Fibroblast of skin of left biceps (primary cell): ENCODE data around the gene GAP43.

ENCODE experiments used
- DNase-seq, 2 experiments: peaks; one replicate each; pipeline ENCODE4 v3.0.0-alpha.2; 2013; ENCODE audit warnings: low read depth in 2 of 2

GAP43 gene, protein sequence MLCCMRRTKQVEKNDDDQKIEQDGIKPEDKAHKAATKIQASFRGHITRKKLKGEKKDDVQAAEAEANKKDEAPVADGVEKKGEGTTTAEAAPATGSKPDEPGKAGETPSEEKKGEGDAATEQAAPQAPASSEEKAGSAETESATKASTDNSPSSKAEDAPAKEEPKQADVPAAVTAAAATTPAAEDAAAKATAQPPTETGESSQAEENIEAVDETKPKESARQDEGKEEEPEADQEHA

DNA sequence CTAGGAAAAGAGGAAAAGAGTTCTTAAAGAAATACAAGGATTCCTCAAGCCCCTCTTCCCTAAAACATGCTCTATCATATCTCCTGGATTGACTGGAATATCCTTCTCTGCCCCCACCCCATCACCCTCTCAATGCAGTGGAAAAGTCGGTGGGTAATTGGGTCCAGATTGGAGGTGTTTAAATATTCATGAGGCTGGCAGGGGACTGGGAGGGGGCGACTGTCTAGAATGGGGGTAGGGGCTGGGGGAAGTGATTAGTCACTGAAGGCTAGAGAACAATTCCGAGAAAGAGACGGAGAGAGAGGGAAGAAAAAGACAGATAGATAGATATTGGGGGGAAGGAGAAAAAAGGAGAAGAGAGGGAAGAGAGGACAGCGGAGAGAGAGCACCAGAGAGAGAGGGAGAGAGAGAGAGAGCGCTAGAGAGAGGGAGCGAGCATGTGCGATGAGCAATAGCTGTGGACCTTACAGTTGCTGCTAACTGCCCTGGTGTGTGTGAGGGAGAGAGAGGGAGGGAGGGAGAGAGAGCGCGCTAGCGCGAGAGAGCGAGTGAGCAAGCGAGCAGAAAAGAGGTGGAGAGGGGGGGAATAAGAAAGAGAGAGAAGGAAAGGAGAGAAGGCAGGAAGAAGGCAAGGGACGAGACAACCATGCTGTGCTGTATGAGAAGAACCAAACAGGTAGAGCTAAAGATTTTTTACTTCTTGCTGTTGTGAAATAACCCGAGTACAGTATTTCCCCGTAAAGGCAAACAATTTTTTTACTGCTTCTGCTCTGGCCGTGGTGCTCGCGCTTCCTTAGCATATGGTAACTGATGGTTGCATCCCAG lies at the start of gene GAP43:
Gene GAP43 (plus strand): TSS at position 467 of the 825 bp plus-strand sequence. CDS start 180 bp downstream, at position 647.
- DNase-seq: peak; percentile 53 to 57

DNA sequence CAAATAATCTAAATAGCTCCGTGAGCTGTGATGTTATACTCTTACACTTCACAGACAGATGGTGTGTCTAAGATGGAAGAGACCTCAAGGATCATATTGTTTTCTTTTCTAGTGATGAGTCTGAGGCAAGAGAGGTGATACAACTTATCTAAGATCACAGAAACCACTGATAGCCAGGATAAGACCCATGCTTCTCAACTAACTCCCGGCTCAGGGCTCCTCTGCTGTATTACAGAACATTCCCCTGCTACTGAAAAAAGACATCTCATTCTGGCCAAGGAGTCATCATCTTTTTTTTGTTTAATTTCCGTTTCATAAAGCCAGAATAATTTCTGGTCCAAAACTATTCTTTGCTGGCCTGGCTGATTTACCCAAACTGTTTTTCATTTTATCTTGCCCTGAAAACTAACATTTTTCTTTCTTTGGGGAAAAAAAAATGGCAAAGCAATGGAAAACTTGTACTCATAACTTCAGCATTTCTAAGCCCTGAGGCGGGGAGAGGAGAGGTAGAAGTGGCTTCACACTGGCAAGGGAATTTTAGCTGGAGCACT lies 46.9 kb upstream of the GAP43 start:
- no peak for DNase-seq

DNA sequence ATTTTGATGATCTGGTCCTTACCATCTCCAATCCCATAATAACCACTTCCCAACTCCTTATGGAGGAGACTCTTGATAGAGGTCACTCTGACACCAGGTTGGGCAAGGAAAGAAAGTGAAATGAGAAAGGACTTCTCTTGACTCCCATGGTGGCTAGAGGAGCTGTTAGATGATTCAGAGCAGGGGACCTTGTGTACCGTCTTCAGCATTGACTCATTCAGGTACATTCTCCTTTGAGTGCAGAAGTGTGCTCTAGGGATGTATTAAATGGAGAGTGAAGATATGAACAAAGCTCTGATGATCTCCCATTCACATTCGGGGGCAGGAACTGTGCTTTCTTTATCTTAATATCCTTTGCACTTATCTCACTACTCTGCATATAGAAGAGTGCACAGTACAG lies 46.3 kb upstream of the GAP43 start:
- no peak for DNase-seq

DNA sequence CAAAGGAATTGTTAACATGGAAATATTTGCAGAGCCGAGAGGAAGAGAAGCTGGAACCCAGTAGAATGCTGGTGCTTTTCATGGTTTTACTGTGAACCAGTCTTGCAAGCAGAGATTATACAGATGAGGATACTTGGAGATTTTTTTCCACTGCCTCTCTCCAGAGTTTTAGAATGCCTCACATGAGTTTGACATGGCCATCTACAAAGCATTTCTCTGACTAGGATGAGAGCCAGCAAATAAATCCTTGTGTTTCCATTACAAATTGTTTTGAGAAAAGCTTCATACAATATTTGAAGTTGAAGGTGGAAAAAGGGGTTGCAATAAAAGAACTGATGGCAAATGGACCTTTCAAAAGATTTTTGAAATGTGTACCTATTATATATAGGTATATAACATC lies 45.0 kb upstream of the GAP43 start:
- no peak for DNase-seq

DNA sequence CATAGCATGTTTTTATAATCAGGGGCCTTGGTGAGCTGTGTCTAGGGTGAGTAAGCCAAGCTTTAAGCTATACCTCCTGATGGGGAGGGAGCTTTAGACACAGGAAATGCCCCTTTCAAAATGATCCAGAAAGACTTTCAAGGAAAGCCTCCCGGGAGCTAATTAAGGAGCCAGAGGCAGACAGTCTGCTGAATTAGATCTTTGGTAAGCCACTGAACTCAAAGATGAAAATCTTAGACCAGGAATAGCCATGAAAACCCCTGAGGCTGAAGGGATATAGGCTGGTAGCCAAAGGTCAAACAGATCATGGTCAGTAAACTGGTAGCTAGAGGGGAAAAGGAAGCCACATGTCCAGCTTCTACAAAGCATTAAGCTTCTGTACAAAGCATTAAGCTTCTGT lies 42.7 kb upstream of the GAP43 start:
- DNase-seq: no peak

DNA sequence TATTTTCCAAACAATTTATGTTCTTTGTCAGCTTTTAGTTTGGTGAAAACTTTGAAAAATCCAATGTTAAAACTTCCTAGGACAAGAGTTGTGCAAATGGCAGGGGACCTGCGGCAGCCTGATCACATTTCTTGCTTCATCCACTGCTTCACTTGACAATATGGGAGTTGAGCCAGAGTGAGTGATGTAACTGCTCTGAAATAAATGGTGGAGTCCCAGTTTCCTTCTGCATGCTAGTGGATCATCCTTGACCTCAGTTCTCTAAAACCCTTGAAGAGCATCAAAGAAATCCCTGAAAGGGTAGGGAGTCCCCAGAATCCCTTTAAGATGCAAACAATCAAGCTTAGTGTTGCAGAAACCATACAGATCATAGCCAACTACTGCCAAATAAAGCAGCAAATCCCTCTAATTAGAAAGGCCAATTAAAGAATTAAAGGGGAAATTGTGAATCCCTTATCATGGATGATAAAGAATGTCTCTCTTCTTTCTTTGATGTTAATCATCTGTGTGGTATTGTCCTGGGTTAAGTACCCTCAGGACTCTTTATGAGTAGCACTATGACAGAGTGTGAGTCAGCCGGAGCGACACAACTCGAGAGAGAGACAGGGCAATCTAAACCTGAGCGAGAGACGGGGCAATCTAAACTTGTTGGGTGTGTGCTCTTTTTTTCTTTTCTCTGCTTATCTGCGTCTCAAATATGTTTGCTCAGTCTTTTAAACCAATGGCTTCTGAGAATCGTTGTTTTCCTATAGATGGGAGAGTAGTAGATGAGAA lies 41.8 kb upstream of the GAP43 start:
- peak; percentile 13 to 14 for DNase-seq

DNA sequence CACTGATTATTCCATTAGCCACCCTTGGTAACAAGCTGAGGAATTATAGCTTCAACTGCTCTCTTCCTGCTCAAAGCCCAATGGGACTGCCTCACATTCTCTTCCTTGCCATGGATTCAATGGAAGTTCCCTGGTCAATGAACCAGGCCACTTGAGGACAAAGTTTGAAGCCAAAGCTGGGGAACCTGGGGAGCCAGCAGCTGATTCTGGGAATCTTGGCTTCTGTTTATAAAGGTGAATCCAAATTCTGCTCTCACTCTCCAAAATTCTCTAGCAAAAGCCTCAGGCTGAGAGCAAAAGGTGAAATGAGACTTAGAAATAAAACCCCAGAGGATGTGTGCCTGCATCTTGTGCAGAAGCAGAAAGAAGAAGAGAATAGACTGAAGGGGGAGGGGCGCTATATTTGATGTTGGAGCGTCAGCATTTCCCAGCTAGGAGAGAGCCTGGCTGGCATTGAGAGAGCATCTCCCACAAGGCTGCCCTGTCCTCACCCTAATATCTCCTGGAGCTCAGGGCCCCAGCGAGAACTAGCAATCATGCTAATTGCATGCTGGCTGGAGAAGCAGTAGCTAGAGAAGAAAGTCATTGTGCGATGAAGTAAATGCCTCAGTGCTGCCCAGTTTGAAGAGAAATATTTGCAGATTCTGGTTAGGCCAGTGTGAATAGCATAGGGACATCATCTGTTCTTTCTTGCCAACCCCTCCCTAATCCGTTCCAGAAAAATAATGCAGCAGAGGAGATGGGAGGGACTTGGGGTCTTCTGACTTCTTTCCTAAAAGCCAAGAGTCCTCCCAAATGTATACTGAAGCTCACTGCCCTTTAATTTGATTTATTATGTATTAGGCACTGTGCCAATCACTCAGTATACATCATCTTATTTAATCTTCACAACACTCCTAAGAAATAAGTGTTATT lies 34.9 kb upstream of the GAP43 start:
- DNase-seq: no peak

DNA sequence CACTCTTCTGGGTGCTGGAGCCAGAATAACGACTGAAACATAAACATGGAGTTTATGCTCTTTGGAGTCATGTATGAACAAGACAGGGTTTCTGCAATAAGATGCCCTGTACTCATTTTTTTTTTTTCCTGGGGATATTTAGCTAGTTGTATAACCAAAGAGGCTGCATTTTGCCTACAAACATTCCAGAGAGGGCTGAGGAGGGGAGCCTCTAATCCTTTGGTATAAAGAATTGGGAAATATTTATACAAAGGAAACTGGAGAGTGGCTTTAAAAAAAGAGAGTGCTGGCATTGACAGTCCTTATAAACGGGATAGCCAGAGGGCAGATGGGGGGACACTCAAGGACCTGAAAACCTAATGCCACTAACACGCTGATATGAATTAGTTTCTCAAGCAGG lies 32.4 kb upstream of the GAP43 start:
- no peak for DNase-seq

DNA sequence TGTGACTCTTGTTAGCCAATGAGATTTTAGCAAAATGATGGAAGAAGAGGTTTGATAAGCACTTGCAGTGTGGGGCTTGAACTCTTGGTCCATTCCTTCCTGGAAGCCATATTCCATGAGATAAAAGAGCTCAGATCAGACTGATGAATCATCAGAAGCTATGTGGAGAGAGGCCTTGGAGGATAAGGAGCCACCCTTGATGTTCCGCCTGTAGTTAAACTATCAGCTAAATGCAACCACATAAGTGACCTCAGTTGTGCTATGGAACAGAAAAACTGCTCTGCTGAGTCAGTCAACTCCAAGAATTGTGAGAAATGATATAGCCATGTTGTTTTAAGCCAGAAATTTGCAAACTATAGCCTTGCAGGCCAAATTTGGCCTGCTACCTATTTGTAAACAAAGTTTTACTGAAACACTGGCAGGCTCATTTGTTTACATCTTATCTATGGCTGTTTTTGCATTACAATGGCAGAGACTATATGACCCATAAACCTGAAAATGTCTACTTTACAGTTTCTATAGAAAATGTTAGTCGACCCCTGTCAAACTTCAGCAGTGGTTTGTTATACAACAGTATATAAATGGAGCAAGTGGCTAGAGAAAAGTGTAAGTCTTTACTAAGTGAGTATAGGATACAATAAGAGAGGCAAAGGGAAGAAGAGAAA lies 27.6 kb upstream of the GAP43 start:
- no peak for DNase-seq

DNA sequence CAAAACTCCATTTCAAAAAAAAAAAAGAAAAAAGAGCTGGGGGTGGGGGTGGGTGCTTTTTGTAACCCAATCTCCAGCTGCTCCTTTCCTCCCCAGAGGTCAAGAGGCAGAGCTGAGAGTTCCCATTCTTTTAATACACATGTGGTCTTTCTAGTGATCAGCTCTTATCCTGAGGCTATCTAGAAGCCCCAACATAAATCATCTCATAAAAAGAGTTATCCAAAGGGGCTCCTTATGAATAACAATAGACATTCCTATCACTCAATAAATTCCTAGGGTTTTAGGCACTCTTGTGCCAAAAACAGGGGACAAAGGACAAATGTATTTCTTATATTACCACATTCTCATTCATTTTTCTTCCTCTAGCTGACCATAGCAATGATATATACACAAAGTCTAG lies 25.1 kb upstream of the GAP43 start:
- DNase-seq: no peak

DNA sequence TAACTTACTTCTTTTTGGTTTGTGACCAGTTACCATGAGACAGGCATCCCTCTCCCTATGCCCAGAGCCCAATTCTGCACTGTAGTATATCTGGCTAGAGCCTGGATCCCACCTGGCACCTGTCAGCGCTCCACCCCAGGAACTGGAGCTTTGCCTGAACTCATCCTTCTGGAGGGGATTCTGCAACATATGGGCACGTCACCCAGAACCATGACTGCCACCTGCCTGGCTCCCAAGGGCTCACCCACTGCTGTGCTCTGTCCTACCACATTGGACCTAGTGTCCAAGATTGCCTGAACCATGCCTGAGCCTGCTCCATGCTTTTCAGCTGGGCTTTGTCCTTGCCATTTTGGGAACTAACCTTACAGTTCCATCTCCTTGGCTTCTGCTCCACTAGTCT lies 21.1 kb upstream of the GAP43 start:
- DNase-seq: no peak

DNA sequence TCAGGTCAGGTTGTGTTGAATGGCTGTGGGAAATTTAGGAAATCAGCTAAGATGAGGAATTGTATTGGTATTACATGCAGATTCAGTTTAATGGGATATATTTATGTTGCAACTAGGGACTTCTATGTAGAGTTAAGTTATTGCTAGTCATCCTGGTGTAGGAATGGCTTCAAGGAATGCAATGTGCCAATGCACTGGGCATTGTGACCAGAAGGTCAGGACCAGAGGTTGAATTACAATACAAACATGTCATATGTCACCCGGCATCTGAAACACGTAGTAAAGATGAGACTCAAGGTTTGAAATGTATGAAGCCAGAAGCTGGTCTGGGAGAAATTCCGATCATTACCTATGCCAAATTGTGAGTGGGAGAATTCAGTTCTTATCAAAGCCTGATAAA lies 11.7 kb upstream of the GAP43 start:
- DNase-seq: no peak

DNA sequence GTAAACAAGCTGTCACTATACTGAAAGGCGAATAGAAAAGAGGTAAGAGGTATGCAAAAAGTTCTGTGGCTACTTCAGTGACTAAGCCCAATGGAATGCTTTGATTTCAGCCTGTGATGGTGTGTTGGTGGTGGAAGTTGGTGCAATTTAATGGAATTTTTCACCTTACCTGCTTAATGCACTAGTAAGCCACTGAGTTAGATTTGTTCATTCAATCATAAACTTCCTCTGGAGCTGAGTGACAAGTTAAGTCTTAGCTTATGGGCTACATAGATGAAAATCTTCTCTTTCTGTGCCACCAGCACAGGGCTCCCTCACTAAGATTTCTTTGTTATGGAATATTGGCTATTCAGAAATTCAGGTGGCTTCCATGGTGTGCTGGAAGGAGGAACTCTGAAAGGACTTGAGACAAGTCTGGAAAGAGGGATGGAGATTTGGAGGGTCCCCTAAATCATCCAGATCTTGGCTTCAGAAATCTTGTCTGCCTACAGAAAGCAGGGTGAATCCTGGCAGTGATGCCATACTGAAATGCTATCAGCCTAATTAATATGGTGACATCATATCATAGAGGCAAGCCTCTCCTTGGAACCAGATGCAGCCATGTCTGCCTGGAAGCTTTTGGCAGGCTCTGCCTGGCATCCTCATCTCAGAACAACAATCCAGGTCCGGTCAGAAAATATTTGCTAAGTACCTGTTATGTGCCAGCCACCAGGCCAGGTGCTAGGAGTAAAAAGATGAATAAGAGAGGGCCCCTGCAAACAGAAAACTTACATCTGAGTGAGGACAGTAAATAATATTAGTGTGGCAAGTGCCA lies 8.1 kb upstream of the GAP43 start:
- DNase-seq: no peak

DNA sequence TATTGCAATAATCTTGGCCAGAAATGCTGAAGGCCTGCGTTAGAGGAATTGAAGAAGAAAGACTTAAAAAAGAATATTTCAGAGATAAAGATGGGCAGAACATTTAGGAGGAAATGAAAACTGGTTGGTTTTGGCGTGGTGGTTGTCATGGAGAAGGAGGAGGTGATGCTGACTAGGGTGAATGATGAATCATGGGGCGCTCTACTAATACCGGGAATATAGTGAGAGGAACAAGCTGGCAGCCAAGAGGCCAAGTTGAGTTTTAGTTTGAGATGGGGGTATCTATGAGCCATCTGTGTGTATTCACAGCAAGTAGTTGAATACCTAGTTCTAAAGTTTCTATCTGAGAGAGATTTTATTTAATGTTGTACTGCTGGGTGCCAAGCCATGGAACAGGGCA lies 6.8 kb upstream of the GAP43 start:
- DNase-seq: no peak

DNA sequence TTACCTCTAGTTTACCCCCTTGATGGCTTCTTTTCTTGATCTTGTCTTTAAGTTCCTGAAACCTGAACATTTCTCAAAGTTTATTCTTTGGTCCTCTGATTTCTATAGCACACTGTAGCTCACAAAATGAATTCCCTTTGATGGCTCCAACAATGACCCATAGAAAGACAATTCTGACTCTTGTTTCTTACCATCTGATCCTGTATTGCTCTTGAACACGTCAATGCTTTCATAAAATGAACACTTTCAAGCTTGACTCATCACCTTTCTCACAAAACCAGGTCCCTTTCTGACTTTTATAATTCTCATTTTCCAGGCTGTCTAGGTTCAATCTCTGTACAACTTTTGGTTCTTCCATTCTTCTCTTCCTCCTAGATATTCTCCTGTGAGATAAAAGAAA lies 5.7 kb upstream of the GAP43 start:
- no peak for DNase-seq

DNA sequence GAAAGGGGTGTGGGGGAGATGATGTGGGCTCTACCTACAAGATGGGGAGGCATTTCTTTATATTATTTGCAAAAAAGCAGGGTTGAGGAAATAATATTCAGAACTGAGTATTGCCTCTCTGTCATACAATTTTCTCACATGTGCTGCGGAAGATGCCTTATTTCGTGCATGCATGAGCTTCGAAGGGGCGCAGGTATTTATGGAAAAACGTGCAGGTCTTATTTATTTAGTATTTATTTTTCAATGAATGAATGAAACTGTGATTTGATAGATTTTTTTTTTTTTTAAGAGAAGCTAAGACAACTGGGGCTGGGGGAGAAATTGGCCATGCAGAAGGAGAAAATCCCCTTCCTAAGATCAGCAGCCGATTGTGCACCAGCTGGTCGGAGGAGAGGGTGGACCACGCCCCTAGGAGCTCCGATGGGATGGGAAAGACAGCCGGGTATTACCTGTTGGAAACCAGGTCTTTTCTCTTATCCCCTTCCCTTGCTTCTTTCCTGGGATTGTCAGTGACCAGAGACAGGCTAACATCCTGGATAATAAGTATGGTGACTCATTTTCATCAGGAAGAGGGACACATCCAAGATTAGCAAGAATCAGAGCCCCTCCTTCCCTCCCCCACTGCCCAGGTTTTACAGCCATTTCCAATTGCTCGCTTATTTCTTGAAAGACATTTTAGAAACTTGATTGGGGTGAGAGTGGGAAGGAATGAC lies 875 bp downstream of the GAP43 start:
- no peak for DNase-seq

DNA sequence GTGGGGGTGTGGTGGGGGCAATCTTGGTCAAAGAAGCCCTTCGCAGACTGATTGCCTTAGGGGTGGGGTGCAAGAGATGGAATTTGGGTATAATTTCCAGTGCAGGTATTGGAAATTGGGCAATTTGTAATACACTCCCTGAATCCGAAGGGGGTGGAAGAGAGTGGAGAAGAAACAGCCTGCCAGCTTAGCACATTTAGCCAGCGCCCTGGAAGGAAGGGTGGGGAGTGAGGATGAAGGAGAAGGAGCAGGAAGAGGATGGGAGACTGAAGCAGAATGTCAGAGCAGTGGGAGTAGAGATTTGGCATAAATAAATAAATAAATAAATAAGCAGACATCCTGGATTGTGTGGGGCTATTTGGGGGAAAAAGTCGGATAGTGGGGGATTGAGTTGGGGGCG lies 1.6 kb downstream of the GAP43 start:
- DNase-seq: no peak

DNA sequence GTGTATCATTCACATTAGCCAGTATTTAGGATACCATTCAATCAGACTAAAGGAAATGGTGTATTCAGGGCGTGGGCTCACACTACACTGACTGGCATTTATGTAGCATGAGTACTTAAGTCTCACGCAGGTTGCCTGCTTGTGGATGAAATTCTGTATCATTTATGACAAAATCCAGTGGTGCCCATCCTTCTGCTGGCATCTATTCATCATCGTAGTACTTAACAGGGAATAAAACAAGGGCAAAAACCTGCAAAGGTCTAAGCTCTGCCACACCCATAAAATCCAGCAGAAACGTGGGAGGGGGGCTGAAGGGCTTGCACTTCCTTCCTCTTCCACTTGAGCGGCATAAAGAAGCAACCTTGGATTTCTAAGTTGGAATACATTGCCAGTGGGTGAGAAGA lies 2.7 kb downstream of the GAP43 start:
- no peak for DNase-seq

DNA sequence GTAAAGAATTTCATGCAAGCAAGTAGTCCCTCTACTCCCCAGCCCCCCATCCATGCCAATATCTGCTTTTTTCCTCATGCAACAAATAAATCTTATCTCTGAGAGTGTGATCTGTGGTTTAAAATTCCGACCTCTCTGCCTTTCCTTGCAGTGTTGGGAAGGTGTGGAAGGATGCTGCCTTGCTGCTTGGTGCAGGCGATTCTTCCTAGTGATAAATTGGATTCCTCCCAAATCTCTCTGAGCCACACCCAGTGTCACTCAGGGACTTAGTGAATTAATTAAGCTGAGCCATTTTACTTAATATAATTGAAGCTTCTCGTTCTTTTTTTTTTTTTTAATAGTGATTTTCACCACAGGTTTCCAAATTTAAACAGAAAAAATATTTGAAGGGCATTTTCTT lies 3.4 kb downstream of the GAP43 start:
- DNase-seq: no peak
